GM18519 (cell line): ENCODE data around the gene ZNF33B.
A peak's percentile ranks its signal among the peaks of the same experiment; 100 is the strongest.
"Not testable (repeated sequence)": the region's sequence is repeated elsewhere in the genome, so short reads cannot be mapped to it uniquely, and the experiment has no call there.

ENCODE experiments used
- ATAC-seq: cut with Tn5 transposase; IDR thresholded peaks from one replicate; pipeline ENCODE4 v1.9.1; 2021; ENCODE audit warnings: mild to moderate bottlenecking, moderate library complexity; ENCODE audit not compliant: unreplicated experiment, low FRiP score

Gene ZNF33B

DNA sequence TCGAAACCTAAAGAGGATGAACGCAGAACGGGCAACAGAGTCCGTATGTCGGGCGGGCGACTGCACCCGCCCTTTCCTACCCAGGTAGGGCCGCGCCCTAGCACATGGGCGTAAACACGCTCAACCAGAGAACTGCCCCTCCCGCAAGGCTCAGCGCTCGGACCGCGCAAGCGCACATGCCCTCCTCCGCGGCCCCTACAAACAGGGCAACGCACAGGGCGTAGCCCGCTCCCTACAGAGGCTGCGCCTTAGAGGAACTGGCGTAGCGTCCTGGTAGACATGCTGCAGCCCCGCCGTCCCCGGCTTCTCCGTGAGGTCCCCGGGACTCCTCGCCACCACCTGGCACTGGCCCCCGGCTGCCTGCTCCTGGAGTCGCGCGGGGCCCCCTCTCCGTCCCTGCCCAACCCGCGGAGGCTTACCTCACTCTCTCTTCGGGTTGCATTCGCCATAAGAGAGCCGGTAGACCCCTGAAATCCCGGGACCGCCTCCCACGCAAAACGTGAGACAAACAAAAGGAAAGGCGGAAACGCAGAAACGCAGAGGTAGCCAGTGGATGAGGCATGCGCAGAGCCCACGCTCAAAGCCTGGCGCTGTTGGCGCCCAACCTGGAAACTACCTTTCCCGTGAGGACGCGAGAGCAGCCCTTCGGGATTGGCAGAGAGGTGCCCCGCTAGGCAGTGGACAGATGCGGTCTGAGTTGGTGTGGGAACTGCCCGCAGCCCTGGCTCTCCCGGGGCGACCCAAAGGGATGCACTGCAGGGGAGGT is at the start of gene ZNF33B:
Gene ZNF33B, minus strand, starts transcription at position 516 of the 766 bp plus-strand sequence. CDS start 1,642 bp downstream, outside the sequence.
- peak; percentile 95 for ATAC-seq

DNA sequence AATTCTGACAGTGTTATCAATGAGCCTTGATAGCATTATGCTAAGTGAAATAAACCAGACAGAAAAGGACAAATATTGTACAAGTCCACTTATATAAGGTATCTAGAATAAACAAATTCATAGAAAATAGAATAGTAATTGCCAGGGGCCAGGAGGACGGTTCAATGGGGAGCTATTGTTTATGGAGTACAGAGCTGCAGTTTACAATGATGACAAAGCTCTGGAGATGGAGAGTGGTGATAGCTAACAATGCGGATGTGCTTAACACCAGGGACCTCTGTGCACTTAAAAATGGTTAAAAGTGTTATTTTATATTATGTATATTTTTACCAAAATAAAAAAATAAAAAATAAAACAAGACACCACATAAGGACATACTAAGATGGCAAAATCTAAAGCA is 46.1 kb upstream of the ZNF33B start:
- ATAC-seq = no peak

DNA sequence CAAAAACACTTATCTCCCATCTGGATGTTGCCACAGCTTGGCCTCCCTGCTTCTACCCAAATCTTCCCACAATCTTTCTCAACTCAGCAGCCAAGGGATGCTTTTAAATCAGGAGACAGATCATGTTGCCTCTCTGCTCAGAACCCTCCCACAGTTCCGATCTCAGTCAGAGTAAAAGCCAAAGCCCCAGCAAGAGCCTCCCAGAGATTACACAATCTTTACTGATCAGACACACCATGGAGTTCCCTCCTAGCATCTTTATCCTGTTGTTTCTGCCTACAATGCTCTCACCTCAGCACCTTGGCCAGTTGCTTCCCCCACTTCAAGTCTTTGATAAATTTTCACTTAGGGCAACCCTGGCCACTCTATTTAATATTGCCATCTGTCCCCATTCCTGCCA is 41.9 kb upstream of the ZNF33B start:
- ATAC-seq = no peak

DNA sequence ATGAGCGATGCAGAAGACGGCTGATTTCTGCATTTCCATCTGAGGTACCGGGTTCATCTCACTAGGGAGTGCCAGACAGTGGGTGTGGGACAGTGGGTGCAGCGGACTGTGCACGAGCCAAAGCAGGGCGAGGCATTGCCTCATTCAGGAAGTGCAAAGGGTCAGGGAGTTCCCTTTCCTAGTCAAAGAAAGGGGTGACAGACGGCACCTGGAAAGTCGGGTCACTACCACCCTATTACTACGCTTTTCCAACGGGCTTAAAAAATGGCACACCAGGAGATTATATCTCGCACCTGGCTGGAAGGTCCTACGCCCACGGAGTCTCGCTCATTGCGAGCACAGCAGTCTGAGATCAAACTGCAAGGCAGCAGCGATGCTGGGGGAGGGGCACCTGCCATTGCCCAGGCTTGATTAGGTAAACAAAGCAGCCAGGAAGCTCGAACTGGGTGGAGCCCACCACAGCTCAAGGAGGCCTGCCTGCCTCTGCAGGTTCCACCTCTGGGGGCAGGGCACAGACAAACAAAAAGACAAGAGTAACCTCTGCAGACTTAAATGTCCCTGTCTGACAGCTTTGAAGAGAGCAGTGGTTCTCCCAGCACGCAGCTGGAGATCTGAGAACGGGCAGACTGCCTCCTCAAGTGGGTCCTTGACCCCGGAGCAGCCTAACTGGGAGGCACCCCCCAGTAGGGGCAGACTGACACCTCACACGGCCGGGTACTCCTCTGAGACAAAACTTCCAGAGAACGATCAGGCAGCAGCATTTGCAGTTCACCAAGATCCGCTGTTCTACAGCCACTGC is 27.0 kb upstream of the ZNF33B start:
- ATAC-seq = not testable (repeated sequence)

DNA sequence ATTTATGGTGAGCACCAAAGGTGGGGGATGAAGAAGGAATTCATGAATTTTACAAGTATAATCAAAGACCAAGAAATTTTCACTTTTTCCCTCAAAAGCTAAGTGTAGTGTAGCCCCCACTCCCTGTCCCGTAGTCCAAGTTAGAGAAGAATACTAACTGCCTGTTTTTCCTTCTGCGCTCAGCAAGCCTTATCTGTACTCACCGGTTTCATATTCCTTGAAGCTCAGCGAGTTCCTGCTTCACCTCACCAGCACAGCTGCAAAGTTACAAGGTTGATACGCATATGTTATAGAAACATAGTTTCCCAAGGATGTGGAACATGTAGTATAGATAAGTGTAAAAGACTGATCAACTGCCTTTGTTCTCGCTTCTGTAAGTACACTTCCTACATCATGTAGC is 16.0 kb upstream of the ZNF33B start:
- ATAC-seq = no peak

DNA sequence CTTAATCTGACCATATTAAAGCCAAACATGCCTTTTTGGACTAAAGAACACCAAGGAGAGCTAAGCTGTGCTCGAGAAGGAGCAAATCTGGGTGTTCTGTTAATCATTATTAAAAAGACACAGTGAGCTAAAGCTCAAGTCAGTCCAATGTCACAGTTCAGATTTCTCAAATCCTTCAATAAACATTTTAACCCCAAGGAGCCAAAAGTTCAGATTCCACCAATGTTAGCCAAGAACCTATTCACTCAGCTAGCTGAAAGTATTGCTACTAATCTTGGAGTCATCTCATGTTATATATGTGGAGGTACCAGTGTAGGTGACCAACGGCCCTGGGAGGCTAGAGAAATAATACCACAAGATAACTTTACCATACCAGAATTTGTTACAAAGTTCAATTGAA is 14.5 kb upstream of the ZNF33B start:
- ATAC-seq = no peak

DNA sequence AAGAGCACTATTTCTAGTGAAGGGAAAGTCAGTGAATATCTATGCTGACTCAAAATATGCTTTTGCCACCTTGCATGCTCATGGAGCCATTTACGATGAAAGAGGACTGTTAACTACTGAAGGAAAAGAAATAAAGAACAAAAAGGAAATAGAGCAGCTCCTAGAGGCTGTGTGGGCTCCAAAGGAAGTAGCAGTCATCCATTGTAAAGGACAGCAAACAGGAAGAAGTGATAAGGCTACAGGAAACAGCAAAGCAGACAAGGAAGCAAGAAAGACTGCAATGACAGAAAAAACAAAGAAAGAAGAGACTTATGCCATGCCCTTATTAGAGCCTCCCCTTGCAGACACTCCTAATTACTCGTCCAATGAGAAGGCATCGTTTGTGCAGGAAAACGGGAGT is 12.0 kb upstream of the ZNF33B start:
- ATAC-seq = no peak

DNA sequence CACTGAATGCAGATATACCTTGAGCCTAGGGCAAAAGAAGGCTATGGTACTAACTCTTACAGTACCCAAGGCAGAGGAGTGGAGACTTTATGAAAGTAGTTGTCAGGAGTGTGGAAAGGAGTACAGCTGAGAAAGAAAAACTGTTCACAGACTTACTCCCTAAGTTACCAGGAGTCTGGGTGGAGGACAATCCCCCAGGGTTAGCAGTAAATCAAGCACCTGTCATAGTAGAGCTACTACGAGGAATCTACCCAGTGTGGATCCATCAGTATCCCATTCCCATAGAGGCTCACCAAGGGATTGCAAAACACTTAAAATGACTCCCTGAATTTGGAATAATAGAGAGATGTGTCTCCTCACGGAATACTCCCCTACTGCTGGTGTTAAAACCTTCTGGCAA is 10.1 kb upstream of the ZNF33B start:
- no peak for ATAC-seq

DNA sequence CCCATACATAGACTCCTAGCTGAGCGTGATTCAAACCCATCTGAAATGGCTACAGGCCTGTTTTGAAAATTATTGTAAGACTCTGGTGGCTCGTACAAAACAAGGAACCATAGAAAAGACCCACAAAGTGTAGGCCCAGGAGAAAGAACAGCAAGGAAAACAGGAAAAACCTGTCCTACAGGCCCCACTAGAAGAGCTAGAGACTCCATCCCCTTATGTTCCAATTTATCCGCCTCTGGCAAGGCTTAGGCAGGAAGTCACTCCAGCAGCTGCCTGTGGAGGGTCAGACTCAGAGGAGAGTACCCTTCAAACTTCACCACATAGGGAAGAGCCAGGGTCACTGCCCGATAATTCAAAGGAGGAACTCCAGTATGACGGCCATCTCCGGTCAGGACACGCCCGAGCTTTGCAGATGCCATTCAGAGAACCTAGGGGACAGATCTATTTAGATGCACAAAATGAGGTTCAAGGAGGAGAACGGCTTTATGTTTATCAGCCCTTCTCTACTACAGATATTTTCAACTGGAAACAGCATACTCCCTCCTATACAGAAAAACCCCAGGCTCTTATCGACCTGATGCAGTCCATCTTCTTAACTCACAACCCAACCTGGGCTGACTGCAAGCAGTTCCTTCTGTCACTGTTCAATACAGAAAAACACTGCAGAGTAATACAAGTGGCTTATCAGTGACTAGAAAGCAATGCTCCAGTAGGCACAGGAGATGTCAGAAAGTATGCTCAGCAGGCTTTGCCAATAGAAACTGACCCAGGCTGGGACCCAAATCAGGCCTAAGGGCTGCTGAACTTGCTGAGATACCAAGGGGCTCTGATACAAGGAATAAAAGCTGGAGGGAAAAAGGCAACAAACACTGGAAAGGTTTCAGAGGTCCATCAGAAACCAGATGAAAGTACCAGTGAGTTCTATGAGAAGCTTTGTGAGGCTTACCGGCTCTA is 8.6 kb upstream of the ZNF33B start:
- ATAC-seq = no peak

DNA sequence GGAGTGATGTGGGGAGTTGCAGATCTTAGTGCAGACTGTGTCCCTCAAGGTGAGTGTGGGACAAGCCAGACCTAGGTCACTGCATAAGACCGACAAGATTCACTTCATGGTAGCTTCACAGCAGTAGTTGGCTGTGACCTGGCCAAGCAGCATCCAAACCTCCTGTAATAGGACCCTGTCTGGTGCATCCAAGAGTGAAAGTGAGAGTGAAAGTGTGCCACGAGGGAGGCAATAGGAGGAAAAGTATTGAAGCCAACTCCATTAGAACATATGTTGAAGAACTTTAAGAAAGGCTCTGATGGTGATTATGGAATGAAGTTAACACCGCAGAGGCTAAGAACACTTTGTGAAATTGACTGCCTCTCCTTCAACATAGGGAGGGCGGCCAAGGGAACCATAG is 7.8 kb upstream of the ZNF33B start:
- ATAC-seq = no peak

DNA sequence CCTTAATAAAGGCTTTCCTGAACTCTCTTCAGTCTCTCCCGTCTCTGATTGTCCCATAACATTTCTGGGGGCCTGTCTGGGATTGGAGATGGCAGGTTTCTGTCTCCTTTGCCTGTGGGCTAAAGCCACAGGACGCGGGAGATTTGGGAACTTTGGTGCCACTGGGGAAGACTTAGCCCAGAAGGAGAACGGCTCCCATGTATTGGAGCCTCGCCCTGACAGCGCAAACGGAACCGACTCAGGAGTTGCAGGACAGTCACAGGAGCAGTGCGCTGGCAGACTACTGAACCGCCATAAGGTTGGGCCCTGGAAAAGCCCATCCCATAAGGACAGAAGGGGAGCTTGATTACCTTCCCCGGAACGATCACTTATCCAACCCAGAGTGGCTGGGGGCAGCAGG is 7.1 kb upstream of the ZNF33B start:
- ATAC-seq = no peak

DNA sequence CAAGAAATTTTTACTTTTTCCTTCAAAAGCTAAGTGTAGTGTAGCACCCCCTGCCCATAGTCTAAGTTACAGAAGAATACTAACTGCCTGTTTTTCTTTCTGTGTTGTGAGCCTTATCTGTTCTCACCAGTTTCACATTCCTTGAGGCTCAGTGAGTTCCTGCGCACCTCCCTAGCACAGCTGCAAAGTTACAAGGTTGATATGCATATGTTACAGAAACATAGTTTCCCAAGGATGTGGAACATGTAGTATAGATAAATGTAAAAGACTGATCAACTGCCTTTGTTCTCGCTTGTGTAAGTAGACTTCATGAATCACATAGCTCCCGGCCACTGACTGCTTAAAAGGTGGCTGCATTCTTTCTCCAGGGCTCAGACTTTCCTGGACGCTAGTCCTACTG is 6.7 kb upstream of the ZNF33B start:
- ATAC-seq = no peak

DNA sequence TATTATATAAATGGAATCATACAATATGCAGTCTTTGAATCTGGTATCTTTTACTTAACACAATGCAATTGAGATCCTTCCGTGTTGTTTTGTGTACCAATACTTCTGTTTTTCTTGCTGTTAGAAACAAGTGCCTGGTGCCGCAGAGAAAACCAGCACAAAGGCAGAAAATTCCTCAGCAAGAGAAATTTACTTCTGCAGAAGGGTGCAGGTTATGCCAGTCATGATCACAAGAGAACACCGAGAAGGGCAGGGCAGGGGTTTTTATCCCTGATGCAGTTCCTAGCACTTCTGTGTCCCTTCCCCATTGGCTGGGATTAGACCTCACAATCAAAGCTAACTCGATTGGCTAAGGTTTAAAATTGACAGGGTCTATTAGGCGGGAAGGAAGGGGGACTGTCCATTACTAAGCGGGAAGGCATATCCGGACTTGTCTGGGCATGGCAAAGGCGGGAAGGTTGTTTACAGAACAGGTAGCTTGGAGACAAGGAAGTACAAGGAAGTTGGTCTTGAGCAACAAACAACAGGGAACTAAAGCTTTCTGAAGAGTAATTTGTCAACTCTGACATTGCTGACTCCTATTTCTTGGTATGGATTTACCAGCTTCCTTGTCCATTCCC is 2.4 kb upstream of the ZNF33B start:
- ATAC-seq = no peak

DNA sequence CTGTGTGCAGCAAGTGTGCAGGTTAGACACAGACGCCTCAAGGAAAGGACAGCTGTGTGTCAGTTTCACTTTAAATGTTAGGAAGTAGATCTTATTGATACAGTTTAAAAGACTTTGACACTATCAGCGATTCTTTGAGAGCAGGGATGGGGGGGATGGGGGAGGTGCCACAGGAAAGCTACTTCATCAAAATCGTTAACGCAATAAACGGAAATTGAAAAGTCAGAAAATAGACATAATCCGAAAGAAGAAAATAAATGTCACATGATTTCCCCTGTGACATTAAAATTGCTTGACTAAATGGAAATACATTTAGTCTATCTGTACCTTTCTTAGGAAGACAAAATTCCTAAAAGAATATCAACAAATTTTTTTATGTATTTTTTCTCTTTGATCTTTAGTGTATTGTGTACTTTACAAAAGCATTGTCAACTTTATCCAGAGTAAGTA is 476 bp upstream of the ZNF33B start:
- ATAC-seq = no peak

DNA sequence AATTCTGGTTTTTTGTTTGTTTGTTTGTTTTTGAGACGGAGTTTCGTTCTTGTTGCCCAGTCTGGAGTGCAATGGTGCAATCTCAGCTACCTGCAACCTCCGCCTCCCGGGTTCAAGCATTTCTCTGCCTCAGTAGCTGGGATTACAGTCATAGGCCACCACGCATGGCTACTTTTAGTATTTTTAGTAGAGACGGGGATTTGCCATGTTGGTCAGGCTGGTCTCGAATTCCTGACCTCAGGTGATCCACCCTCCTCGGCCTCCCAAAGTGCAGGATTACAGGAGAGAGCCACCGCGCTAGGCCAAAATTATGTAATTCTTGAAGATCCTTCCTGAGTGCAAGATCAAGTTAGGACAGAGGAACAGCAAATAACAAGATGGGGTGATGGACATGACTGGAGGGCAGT is 719 bp downstream of the ZNF33B start:
- no peak for ATAC-seq

DNA sequence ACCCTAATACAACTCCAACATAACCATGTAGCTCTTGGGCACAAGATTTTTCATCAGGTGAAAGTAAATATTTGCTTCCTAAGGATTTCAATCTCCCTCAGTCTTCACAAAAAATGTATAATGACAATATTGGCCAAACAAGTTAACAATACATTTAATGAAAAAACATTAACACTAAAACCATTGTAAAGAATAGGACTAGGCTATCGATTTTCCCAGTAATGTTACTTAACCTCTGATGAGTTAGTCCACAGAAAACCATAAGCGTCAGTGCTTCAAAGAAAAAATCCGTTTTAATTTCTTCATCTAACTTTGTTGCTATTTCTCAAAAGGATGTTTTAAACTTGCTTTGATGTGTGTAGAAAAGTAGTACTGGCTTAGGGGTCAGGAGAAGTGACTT is 1.2 kb downstream of the ZNF33B start:
- ATAC-seq = no peak

DNA sequence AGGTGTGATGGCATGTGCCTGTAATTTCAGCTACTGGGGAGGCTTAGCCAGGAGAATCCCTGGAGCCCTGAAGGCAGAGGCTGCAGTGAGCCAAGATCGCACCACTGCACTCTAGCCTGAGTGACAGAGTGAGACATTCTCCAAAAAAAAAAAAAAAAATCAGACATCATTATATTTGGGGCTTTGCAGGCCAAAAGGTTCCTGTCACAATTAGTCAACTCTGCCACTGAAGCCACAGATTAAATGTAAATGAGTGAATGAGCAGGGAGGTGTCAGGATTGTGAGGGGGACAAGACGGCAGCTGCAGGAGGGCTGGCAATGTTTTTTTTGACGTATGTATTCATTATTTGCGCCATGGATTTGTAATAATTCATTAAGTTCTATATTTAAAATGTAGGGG is 3.3 kb downstream of the ZNF33B start:
- no peak for ATAC-seq

DNA sequence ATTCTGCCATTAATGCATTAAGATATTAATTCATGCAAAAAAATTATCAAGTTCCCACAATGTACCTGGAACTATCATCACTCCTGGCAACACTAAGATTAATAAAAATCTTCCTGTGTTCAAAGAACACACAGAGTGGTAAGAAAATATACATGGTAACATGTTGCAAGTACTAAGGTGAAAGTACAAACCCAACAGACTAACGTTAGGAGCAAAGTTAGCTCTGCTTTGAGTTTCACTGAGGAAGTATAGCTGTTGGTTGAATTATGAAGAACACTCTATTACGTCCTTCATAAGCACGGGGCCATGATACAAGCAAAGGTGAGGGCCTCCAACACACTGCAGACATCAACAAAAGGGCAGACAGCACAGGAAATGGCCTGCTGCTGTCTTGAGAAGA is 5.8 kb downstream of the ZNF33B start:
- no peak for ATAC-seq

DNA sequence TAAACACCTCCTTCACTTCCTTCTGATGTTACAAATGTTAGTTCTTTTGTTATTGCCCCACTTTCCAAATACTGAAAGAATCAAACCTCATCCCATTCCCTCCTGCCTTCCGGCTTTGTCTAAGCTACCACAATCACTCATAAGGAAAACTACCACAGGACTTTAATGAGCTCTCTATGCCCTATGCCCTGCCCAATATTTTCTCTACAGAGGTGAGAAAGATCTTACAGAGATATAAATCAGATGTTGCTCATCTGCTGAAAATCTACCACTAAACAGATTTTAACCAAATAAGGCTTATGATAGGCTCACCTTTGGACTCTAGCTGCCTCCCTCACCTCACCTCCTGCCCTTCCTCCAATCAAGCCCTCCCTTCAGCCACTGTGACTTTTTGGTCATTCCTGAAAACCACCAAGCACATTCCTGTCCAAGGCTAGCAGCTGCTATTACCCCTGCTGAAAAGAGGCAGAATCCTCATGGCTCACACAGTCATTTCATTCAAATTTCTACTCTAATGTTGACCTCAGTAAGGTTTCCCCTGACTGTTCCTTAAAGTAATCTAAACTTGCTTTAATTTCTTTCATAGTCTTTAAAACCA is 7.7 kb downstream of the ZNF33B start:
- no peak for ATAC-seq

DNA sequence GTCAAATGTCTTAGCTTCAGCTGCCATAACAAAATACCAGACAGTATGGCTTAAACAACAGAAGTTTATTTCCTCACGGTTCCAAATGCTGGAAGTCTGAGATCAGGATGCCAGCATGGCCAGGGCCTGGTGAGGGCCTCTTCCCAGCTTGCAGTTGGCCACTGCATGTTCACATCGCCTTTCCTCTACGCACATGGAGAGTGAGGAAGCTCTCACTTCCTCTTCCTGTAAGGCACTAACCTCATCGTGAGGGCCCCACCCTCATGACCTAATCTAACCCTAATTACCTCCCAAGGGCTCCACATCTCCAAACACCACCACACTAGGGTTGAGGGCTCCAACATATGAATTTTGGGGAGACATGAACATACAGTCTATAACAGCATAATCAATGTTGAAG is 14.4 kb downstream of the ZNF33B start:
- ATAC-seq = no peak
